GM18498 (cell line): ENCODE data around the gene GOLGA6A.
"Not testable (repeated sequence)": the region's sequence is repeated elsewhere in the genome, so short reads cannot be mapped to it uniquely, and the experiment has no call there.

ENCODE experiments used
- ATAC-seq: cut with Tn5 transposase; IDR thresholded peaks from one replicate; pipeline ENCODE4 v1.9.1; 2021; ENCODE audit warnings: mild to moderate bottlenecking, moderate library complexity; ENCODE audit not compliant: unreplicated experiment

GOLGA6A gene

GRCh38 chr15:74053941-74054529 lies 28.3 kb downstream of the GOLGA6A start:
- no peak for ATAC-seq

- no peak for ATAC-seq
Measured at GRCh38 chr15:74053517-74053916, 28.8 kb downstream of the GOLGA6A start.

GRCh38 chr15:74052271-74053260 lies 29.8 kb downstream of the GOLGA6A start:
- not testable (repeated sequence) for ATAC-seq

- ATAC-seq: no peak
Measured at GRCh38 chr15:74050556-74051234, 31.7 kb downstream of the GOLGA6A start.

- no peak for ATAC-seq
Measured at GRCh38 chr15:74050127-74050526, 32.2 kb downstream of the GOLGA6A start.

- ATAC-seq: no peak
Measured at GRCh38 chr15:74046275-74046674, 36.1 kb downstream of the GOLGA6A start.

- ATAC-seq: no peak
Measured at GRCh38 chr15:74045636-74046274, 36.6 kb downstream of the GOLGA6A start.

- no peak for ATAC-seq
Measured at GRCh38 chr15:74045184-74045583, 37.2 kb downstream of the GOLGA6A start.

- ATAC-seq: no peak
Measured at GRCh38 chr15:74044267-74045110, 37.9 kb downstream of the GOLGA6A start.

- ATAC-seq: no peak
Measured at GRCh38 chr15:74043425-74044266, 38.7 kb downstream of the GOLGA6A start.

GRCh38 chr15:74042603-74043424 lies 39.5 kb downstream of the GOLGA6A start:
- ATAC-seq: no peak

GRCh38 chr15:74041777-74042435 lies 40.4 kb downstream of the GOLGA6A start:
- ATAC-seq: no peak

- ATAC-seq: no peak
Measured at GRCh38 chr15:74041311-74041756, 41.0 kb downstream of the GOLGA6A start.

- ATAC-seq: no peak
Measured at GRCh38 chr15:74040109-74040850, 42.1 kb downstream of the GOLGA6A start.

- ATAC-seq: no peak
Measured at GRCh38 chr15:74039656-74040010, 42.7 kb downstream of the GOLGA6A start.

GRCh38 chr15:74038707-74039655 lies 43.4 kb downstream of the GOLGA6A start:
- ATAC-seq: no peak
